Measurements from ENCODE around the gene IL13.
"Not testable (repeated sequence)": the region's sequence is repeated elsewhere in the genome, so short reads cannot be mapped to it uniquely, and the experiment has no call there.

IL13 gene

GRCh38 chr5:132687995-132688394 lies 30.0 kb downstream of the IL13 start:
- DNase-seq (ENCODE audit: extremely low spot score): no peak
- POLR2A ChIA-PET: no interaction called here
- TF ChIP-seq, protein P1, sequence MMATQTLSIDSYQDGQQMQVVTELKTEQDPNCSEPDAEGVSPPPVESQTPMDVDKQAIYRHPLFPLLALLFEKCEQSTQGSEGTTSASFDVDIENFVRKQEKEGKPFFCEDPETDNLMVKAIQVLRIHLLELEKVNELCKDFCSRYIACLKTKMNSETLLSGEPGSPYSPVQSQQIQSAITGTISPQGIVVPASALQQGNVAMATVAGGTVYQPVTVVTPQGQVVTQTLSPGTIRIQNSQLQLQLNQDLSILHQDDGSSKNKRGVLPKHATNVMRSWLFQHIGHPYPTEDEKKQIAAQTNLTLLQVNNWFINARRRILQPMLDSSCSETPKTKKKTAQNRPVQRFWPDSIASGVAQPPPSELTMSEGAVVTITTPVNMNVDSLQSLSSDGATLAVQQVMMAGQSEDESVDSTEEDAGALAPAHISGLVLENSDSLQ (IDR thresholded peaks at IDR 0.05): no peak
- no peak for TF ChIP-seq CTBP1 (IDR thresholded peaks at IDR 0.05; ENCODE audit: borderline replicate concordance)
- no peak for TF ChIP-seq L3MBTL2 (conservative IDR thresholded peaks at IDR 0.05)
- TF ChIP-seq FOXM1 (IDR thresholded peaks at IDR 0.05; ENCODE audit: borderline replicate concordance): no peak
- TF ChIP-seq SUZ12 (IDR thresholded peaks at IDR 0.05): no peak
- no peak for TF ChIP-seq ELF4 (IDR thresholded peaks at IDR 0.05)
- no peak for TF ChIP-seq ZNF384 (IDR thresholded peaks at IDR 0.05)
- no peak for TF ChIP-seq NFRKB (IDR thresholded peaks at IDR 0.05)
- CTCF ChIA-PET: interaction anchor here (1.1 kb wide), 1 partner anchor 11 kb away, joined by 3 read pairs; no protein-coding TSS in a partner anchor

GRCh38 chr5:132688536-132689339 lies 30.8 kb downstream of the IL13 start:
- ChIA-PET CTCF (interaction anchor here (1.1 kb wide), 1 partner anchor 11 kb away, joined by 3 read pairs; no protein-coding TSS in a partner anchor), POLR2A (no interaction called here)
- no peak for DNase-seq (ENCODE audit: extremely low spot score)
- TF ChIP-seq SUZ12 (IDR thresholded peaks at IDR 0.05) (no peak), ARNT (IDR thresholded peaks at IDR 0.05) (no peak), BHLHE40 (IDR thresholded peaks at IDR 0.05; ENCODE audit: borderline replicate concordance) (no peak), FOXM1 (IDR thresholded peaks at IDR 0.05; ENCODE audit: borderline replicate concordance) (no peak), ZNF384 (IDR thresholded peaks at IDR 0.05) (no peak), HDGF (IDR thresholded peaks at IDR 0.05; ENCODE audit: borderline replicate concordance) (no peak), NFRKB (IDR thresholded peaks at IDR 0.05) (no peak), TARDBP (IDR thresholded peaks at IDR 0.05) (no peak), ELF4 (IDR thresholded peaks at IDR 0.05) (no peak)
- TF ChIP-seq, protein P1 (IDR thresholded peaks at IDR 0.05): no peak

- no peak for TF ChIP-seq LEF1 (IDR thresholded peaks at IDR 0.05; ENCODE audit: borderline replicate concordance)
- TF ChIP-seq, protein P1 (IDR thresholded peaks at IDR 0.05): 0 out of 2 replicates have a peak, but pooled peaks have one; percentile 23
- CTCF ChIA-PET: interaction anchor here (1.2 kb wide), 1 partner anchor 131 kb away, joined by 3 read pairs; no protein-coding TSS in a partner anchor
- DNase-seq (ENCODE audit: extremely low spot score): no peak
- POLR2A ChIA-PET: no interaction called here
Observed at GRCh38 chr5:132689513-132689912, 31.5 kb downstream of the IL13 start.

DNA sequence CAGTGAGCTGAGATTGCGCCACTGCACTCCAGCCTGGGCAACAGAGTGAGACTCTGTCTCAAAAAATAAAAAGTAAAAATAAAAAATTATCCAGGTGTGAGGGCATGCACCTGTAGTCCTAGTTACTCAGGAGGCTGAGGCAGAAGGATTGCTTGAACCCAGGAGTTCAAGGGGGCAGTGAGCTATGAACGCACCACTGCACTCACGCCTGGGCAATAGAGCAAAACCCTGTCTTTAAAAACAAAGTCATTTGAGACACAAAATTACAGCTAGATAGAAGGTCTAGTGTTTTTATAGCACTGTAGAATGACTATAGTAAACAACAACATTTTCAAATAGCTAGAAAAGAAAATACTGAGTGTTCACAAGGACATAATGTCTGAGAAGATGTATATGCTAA lies 32.2 kb downstream of the IL13 start:
- ChIA-PET CTCF (interaction anchor here (1.2 kb wide), 1 partner anchor 130 kb away, joined by 3 read pairs; no protein-coding TSS in a partner anchor), POLR2A (no interaction called here)
- DNase-seq (ENCODE audit: extremely low spot score): no peak
- TF ChIP-seq L3MBTL2 (conservative IDR thresholded peaks at IDR 0.05) (no peak), ELF4 (IDR thresholded peaks at IDR 0.05) (no peak), SUZ12 (IDR thresholded peaks at IDR 0.05) (no peak), BHLHE40 (IDR thresholded peaks at IDR 0.05; ENCODE audit: borderline replicate concordance) (no peak), ARNT (IDR thresholded peaks at IDR 0.05) (no peak), LEF1 (IDR thresholded peaks at IDR 0.05; ENCODE audit: borderline replicate concordance) (no peak), FOXK2 (IDR thresholded peaks at IDR 0.05) (no peak)
- TF ChIP-seq, protein P1 (IDR thresholded peaks at IDR 0.05): no peak

DNA sequence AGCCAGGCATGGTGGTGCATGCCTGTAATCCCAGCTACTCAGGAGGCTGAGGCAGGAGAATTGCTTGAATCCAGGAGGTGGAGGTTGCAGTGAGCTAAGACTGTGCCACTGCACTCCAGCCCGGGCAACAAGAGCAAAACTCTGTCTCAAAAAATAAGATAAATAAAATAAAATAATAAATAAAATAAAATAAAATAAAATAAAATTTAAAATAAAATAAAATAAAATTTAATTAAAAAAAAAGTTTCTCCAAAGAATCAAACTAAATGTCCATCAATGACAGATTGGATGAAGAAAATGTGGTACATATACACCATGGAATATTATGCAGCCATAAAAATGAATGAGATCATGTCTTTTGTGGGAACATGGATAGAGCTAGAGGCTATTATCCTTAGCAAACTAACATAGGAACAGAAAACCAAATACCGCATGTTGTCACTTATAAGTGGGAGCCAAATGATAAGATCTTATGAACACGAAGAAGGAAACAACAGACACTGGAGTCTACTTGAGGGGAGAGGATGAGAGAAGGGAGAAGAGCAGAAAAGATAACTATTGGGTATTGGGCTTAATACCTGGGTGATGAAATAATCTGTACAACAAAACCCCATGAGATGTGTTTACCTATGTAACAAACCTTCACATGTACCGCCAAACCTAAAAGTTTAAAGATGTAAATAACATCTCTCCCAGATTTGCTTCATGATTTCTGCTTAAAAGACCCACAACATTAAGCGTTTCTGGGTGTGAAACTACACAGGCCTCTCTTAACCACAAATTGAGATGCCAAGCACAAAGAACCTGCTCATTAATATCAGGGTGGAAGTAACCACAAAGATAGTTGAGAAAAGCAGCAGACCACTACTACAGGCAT lies 34.0 kb downstream of the IL13 start:
- DNase-seq (ENCODE audit: extremely low spot score); POLR2A ChIA-PET; CTCF ChIA-PET: not testable (repeated sequence)

GRCh38 chr5:132692632-132692967 lies 34.6 kb downstream of the IL13 start:
- TF ChIP-seq HDGF (IDR thresholded peaks at IDR 0.05; ENCODE audit: borderline replicate concordance) (no peak), CTBP1 (IDR thresholded peaks at IDR 0.05; ENCODE audit: borderline replicate concordance) (no peak), FOXA1 (IDR thresholded peaks at IDR 0.05) (no peak), ZNF384 (IDR thresholded peaks at IDR 0.05) (no peak), SUZ12 (IDR thresholded peaks at IDR 0.05) (no peak), ARNT (IDR thresholded peaks at IDR 0.05) (no peak), SP1 (IDR thresholded peaks at IDR 0.05) (no peak), FOXM1 (IDR thresholded peaks at IDR 0.05; ENCODE audit: borderline replicate concordance) (no peak), BHLHE40 (IDR thresholded peaks at IDR 0.05; ENCODE audit: borderline replicate concordance) (no peak), FOXK2 (IDR thresholded peaks at IDR 0.05) (no peak), LEF1 (IDR thresholded peaks at IDR 0.05; ENCODE audit: borderline replicate concordance) (no peak), L3MBTL2 (conservative IDR thresholded peaks at IDR 0.05) (no peak), TARDBP (IDR thresholded peaks at IDR 0.05) (no peak), ELF4 (IDR thresholded peaks at IDR 0.05) (no peak), NFRKB (IDR thresholded peaks at IDR 0.05) (no peak)
- TF ChIP-seq, protein P1 (IDR thresholded peaks at IDR 0.05): no peak
- CTCF ChIA-PET: no interaction called here
- POLR2A ChIA-PET: no interaction called here
- DNase-seq (ENCODE audit: extremely low spot score): no peak
